Upper lobe of left lung (tissue), 6 donors: Measurements from ENCODE around the gene NOB1. TPM values are rescaled to one million over a fixed set of nuclear protein-coding genes. Genes with fewer than 3 reads are reported as not detected.

ENCODE experiments used
- ATAC-seq, 2 donors: fragments of 200-7000 bp; cut with Tn5 transposase; one replicate each; pipeline ENCODE4 v1.9.1; 2022; ENCODE audit warnings: mild to moderate bottlenecking in 2 of 2, moderate library complexity in 2 of 2; ENCODE audit not compliant: low FRiP score in 2 of 2
- DNase-seq, 2 donors: peaks; one replicate each; pipeline ENCODE4 v3.0.0-alpha.2; 2019 to 2020
- H3K27ac ChIP-seq, 4 donors: fragments of 200-600 bp; sonication (generic); one replicate each; pipeline ENCODE4 v1.5.1; 2016 to 2019
- H3K27me3 ChIP-seq, 4 donors: fragments of 200-600 bp; sonication (generic); one replicate each; pipeline ENCODE4 v1.5.1; 2017 to 2019
- H3K36me3 ChIP-seq, 4 donors: fragments of 200-600 bp; sonication (generic); one replicate each; pipeline ENCODE4 v1.5.1; 2016 to 2019
- H3K4me1 ChIP-seq, 4 donors: fragments of 200-600 bp; sonication (generic); one replicate each; pipeline ENCODE4 v1.5.1; 2018 to 2019
- H3K4me3 ChIP-seq, 4 donors: fragments of 200-600 bp; sonication (generic); one replicate each; pipeline ENCODE4 v1.5.1; 2017 to 2019; ENCODE audit warnings: mild to moderate bottlenecking in 2 of 4, moderate library complexity in 1 of 4
- H3K9me3 ChIP-seq, 4 donors: fragments of 200-600 bp; sonication (generic); one replicate each; pipeline ENCODE4 v1.5.1; 2018 to 2019
- EP300 ChIP-seq, 4 donors: sonication (generic); formaldehyde crosslinking; IDR thresholded peaks; one replicate each; pipeline ENCODE4 v1.5.1; 2017; ENCODE audit warnings: antibody characterized with exemption in 4 of 4, control low read depth in 2 of 4
- POLR2A ChIP-seq, 4 donors: fragments of 450-650 bp; IDR thresholded peaks; one replicate each; pipeline ENCODE4 v1.5.1; 2016 to 2017; ENCODE audit warnings: antibody characterized with exemption in 4 of 4, mild to moderate bottlenecking in 2 of 4
- POLR2AphosphoS5 ChIP-seq, 2 donors: sonication (generic); formaldehyde crosslinking; IDR thresholded peaks; one replicate each; pipeline ENCODE4 v1.5.1; 2017; ENCODE audit warnings: antibody characterized with exemption in 2 of 2
- WGBS, 2 donors: methylation state at CpG; one replicate each; pipeline ENCODE4 v1.1.5; 2017 to 2018; 5-methylcytosine and 5-hydroxymethylcytosine counted together
- total RNA-seq, 6 donors: library from RNA; depleted of rRNA in 4 of 6; stranded (reverse); fragments of >200 nt in 4 of 6; gene quantifications; one replicate each; pipeline versions ENCODE4 v1.1.0 to v1.2.1, GENCODE V29; 2016 to 2021
- TF ChIP-seq, protein P1 (sequence below), 6 experiments: fragments of 450-650 bp in 4 of 6; fragments of 200-600 bp in 2 of 6; sonication (generic) in 2 of 6; IDR thresholded peaks; one replicate each; pipeline ENCODE4 v1.5.1; 2016 to 2019; ENCODE audit warnings: antibody characterized with exemption in 6 of 6
- donor health status: DM: no; HTN: no; CAD: no; lungs with moderate emphysema.
- donor health status: DM: no; HTN: yes; CAD: no; lungs with severe emphysema.

The NOB1 gene
- total RNA-seq, 6 donors from 2014 or later = 24.1 to 38.2 (median 34.3) TPM

- Histone ChIP-seq H3K27me3 (no peaks in the 10 kb centered on the region), H3K4me1 (peaks cover 17 to 60% (median 39%) of the 10 kb centered on the region in 4 donors), H3K9me3 (peaks cover 0 to 13% (median 4%) of the 10 kb centered on the region in 4 donors), H3K4me3 (no peak overlapping the region), H3K27ac (peak overlapping the region in 3 of 4 donors; percentile 7 to 48 (median 21)), H3K36me3 (no peaks in the 10 kb centered on the region)
- DNase-seq = no peak
- 75 to 86% methylated on average over 2 of the region's 2 CpGs for WGBS, 2 donors
- TF ChIP-seq POLR2A (IDR thresholded peaks at IDR 0.05) = no peak
- TF ChIP-seq POLR2AphosphoS5 (IDR thresholded peaks at IDR 0.05) = no peak
- TF ChIP-seq, protein P1, sequence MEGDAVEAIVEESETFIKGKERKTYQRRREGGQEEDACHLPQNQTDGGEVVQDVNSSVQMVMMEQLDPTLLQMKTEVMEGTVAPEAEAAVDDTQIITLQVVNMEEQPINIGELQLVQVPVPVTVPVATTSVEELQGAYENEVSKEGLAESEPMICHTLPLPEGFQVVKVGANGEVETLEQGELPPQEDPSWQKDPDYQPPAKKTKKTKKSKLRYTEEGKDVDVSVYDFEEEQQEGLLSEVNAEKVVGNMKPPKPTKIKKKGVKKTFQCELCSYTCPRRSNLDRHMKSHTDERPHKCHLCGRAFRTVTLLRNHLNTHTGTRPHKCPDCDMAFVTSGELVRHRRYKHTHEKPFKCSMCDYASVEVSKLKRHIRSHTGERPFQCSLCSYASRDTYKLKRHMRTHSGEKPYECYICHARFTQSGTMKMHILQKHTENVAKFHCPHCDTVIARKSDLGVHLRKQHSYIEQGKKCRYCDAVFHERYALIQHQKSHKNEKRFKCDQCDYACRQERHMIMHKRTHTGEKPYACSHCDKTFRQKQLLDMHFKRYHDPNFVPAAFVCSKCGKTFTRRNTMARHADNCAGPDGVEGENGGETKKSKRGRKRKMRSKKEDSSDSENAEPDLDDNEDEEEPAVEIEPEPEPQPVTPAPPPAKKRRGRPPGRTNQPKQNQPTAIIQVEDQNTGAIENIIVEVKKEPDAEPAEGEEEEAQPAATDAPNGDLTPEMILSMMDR (IDR thresholded peaks at IDR 0.05) = no peak
- TF ChIP-seq EP300 (IDR thresholded peaks at IDR 0.05) = no peak
- no peak for ATAC-seq
These were observed 16.9 kb upstream of the NOB1 start for GRCh38 chr16:69771651-69771967.

DNA sequence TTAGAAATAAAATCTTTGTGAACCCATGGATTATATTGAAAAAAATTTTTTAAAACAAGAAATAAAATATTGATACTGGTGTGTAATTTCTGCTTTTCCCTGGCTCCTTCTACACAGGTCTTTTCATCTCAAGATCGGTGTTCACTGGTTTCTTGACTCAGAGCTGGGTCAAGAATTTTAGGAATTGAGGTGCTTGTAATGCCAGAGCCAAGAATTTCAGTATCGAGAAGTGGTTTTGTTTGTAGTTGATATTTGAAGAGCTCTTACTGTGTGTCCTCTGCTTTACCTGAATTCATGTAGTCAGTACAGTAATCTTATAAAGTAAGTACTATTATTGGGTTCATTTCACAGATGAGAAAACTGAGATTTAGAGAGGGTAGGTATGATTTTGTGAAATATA, 14.7 kb upstream of the NOB1 start:
- Histone ChIP-seq H3K36me3 (peaks cover 0 to 2% (median 0%) of the 10 kb centered on the region in 4 donors), H3K27ac (peak overlapping the region in 1 of 4 donors; percentile 33), H3K4me1 (peaks cover 17 to 56% (median 36%) of the 10 kb centered on the region in 4 donors), H3K9me3 (no peaks in the 10 kb centered on the region), H3K27me3 (no peaks in the 10 kb centered on the region), H3K4me3 (no peak overlapping the region)
- 39 to 51% methylated on average over 2 of the region's 2 CpGs for whole genome bisulfite sequencing, 2 donors
- DNase-seq (no peak), ATAC-seq (no peak)
- peak in 1 of 4 donors; percentile 20 for TF ChIP-seq EP300 (IDR thresholded peaks at IDR 0.05)
- TF ChIP-seq POLR2A (IDR thresholded peaks at IDR 0.05) = no peak
- TF ChIP-seq, protein P1 (IDR thresholded peaks at IDR 0.05) = no peak
- TF ChIP-seq POLR2AphosphoS5 (IDR thresholded peaks at IDR 0.05) = no peak

DNA sequence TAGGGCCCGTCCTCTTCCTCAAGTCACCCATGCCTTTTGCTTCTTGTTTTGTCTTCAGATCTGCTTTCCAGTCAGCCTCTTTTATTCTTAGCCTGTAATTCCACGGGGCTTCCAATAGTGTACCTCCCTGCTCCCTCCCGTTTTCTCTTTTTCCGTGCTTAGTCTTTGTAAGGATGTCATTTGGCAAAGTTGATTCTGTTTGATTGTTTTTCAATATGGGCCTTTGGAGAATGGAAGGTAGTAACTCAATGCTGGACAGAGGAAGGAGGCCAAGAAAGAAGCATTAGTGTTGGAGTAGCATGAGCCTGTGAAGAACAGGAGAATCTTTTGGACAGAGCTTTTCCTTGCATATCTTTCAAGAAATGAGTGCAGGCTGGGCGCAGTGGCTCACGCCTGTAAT, 13.9 kb upstream of the NOB1 start:
- TF ChIP-seq POLR2AphosphoS5 (IDR thresholded peaks at IDR 0.05) = no peak
- TF ChIP-seq POLR2A (IDR thresholded peaks at IDR 0.05) = no peak
- TF ChIP-seq, protein P1 (IDR thresholded peaks at IDR 0.05) = no peak
- no peak for TF ChIP-seq EP300 (IDR thresholded peaks at IDR 0.05)
- H3K36me3 ChIP-seq = peaks cover 0 to 2% (median 0%) of the 10 kb centered on the region in 4 donors
- H3K4me3 ChIP-seq = no peak overlapping the region
- 73 to 79% methylated on average over 6 of the region's 6 CpGs for WGBS, 2 donors
- H3K27me3 ChIP-seq = no peaks in the 10 kb centered on the region
- peaks cover 17 to 55% (median 39%) of the 10 kb centered on the region in 4 donors for H3K4me1 ChIP-seq
- ATAC-seq (no peak), DNase-seq (no peak)
- peak overlapping the region in 3 of 4 donors; percentile 17 to 42 (median 33) for H3K27ac ChIP-seq
- H3K9me3 ChIP-seq = no peaks in the 10 kb centered on the region

DNA sequence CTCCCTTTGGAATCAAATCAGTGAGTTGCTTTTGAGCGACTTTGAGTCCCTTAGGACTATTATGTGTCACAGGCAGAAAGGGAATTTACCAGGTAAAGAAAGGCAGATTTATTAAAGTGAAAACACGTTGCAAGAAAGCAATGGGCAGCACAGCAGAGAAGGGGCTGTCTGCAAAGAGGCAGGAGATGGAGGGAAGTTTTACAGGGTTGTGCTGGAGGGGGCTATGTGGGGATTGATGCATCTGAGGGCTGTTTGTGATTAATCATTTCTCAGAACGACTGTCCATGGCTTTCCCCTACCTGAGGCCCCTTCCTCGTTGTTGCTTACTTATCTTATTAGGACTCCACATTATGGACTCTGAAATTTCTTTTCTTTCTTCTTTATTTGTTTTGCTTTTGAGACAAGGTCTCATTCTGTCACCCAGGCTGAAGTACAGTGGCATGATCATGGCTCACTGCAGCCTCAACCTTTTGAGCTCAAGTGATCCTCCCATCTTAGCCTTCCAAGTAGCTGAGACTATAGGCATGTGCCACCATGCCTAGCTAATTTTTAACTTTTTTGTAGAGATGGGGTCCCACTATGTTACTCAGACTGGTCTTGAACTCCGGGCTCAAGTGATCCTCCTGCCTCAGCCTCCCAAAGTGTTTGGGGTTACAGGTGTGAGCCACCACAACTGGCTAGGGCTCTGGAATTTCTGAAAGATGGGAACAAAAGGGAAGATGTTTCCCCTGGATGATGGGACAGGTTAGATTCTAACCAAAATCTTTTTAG, 12.9 kb upstream of the NOB1 start:
- ATAC-seq = no peak
- no peaks in the 10 kb centered on the region for H3K9me3 ChIP-seq
- no peaks in the 10 kb centered on the region for H3K27me3 ChIP-seq
- peaks cover 11 to 55% (median 40%) of the 10 kb centered on the region in 4 donors for H3K4me1 ChIP-seq
- H3K27ac ChIP-seq = peak overlapping the region in 3 of 4 donors; percentile 17 to 42 (median 33)
- no peak overlapping the region for H3K4me3 ChIP-seq
- WGBS, 2 donors = 71 to 74% methylated on average over 5 of the region's 5 CpGs
- peaks cover 0 to 2% (median 0%) of the 10 kb centered on the region in 4 donors for H3K36me3 ChIP-seq
- no peak for DNase-seq
- TF ChIP-seq EP300 (IDR thresholded peaks at IDR 0.05) (no peak), POLR2AphosphoS5 (IDR thresholded peaks at IDR 0.05) (no peak), POLR2A (IDR thresholded peaks at IDR 0.05) (no peak)
- TF ChIP-seq, protein P1 (IDR thresholded peaks at IDR 0.05) = no peak
